KMS-11 (cell line): ENCODE measurements around the gene GRIPAP1.
"Not testable (repeated sequence)": the region's sequence is repeated elsewhere in the genome, so short reads cannot be mapped to it uniquely, and the experiment has no call there.

ENCODE experiments used
- H2AFZ ChIP-seq: fragments of 200-600 bp; sonication (generic); 2 replicates; pipeline ENCODE4 v1.6.1; 2016; ENCODE audit warnings: antibody characterized with exemption, mixed run types, low read depth
- H3K27ac ChIP-seq: fragments of 200-600 bp; sonication (generic); 2 replicates; pipeline ENCODE4 v1.6.1; 2016; ENCODE audit warnings: mild to moderate bottlenecking, mixed run types
- H3K27me3 ChIP-seq: fragments of 200-600 bp; sonication (generic); 2 replicates; pipeline ENCODE4 v1.6.1; 2017; ENCODE audit warnings: mild to moderate bottlenecking, low read depth, mixed run types, moderate library complexity; ENCODE audit not compliant: insufficient read depth
- H3K36me3 ChIP-seq: fragments of 200-600 bp; sonication (generic); 2 replicates; pipeline ENCODE4 v1.6.1; 2017; ENCODE audit warnings: mild to moderate bottlenecking, mixed run types; ENCODE audit not compliant: insufficient read depth
- H3K4me1 ChIP-seq: fragments of 200-600 bp; sonication (generic); 2 replicates; pipeline ENCODE4 v1.6.1; 2016; ENCODE audit warnings: mild to moderate bottlenecking, low read depth, mixed run types; ENCODE audit not compliant: poor library complexity, severe bottlenecking
- H3K4me2 ChIP-seq: fragments of 200-600 bp; sonication (generic); 2 replicates; pipeline ENCODE4 v1.7.0; 2016; ENCODE audit warnings: mild to moderate bottlenecking, mixed run types
- H3K4me3 ChIP-seq: fragments of 200-600 bp; sonication (generic); IDR thresholded peaks from 2 replicates; pipeline ENCODE4 v1.6.1; 2017; ENCODE audit warnings: low read depth, low read length, mixed read lengths; ENCODE audit not compliant: insufficient read depth
- H3K79me2 ChIP-seq: fragments of 200-600 bp; sonication (generic); 2 replicates; pipeline ENCODE4 v1.6.1; 2016; ENCODE audit warnings: low read depth, mixed run types; ENCODE audit not compliant: insufficient read depth
- H3K9ac ChIP-seq: fragments of 200-600 bp; sonication (generic); 2 replicates; pipeline ENCODE4 v1.6.1; 2016; ENCODE audit warnings: mild to moderate bottlenecking, mixed run types
- H4K20me1 ChIP-seq: fragments of 200-600 bp; sonication (generic); 2 replicates; pipeline ENCODE4 v1.6.1; 2016; ENCODE audit warnings: mild to moderate bottlenecking, mixed run types; ENCODE audit not compliant: insufficient read depth
- CTCF ChIP-seq: fragments of 200-600 bp; sonication (generic); conservative IDR thresholded peaks from 2 replicates; pipeline ENCODE4 v1.6.1; 2017; ENCODE audit warnings: low read depth, mild to moderate bottlenecking, antibody characterized with exemption, low read length, moderate library complexity, mixed read lengths

Gene GRIPAP1

DNA sequence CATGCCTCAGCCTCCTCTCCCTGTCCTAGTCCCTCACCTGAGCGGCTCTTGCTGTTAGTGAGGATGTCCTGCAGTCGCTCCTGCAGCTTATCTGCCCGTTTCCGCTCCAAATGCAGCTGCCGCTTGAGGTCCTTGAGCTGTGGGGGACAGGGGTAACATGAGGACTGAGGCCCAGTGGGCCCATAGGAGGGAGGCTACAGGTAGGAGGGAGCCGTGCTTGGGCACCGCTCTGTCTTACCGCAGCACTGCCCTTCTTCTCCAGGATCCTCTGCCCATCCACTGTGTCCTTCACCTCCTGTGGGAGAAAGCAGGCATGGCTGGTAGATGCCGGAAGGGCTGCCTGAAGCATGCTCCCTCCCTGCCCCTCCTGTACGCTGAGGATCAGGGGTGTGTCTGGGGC, 20.9 kb downstream of the GRIPAP1 start:
- Histone ChIP-seq H3K36me3 (no peaks in the 10 kb centered on the region), H3K27ac (no peak overlapping the region), H2AFZ (no peak overlapping the region), H3K4me3 (no peak overlapping the region), H4K20me1 (no peaks in the 10 kb centered on the region), H3K9ac (no peak overlapping the region), H3K4me2 (no peak overlapping the region), H3K79me2 (no peaks in the 10 kb centered on the region), H3K27me3 (no peaks in the 10 kb centered on the region), H3K4me1 (no peaks in the 10 kb centered on the region)
- no peak for TF ChIP-seq CTCF

GRCh38 chrX:48980341-48980740, 21.7 kb downstream of the GRIPAP1 start:
- H3K36me3 ChIP-seq = not testable (repeated sequence)

DNA sequence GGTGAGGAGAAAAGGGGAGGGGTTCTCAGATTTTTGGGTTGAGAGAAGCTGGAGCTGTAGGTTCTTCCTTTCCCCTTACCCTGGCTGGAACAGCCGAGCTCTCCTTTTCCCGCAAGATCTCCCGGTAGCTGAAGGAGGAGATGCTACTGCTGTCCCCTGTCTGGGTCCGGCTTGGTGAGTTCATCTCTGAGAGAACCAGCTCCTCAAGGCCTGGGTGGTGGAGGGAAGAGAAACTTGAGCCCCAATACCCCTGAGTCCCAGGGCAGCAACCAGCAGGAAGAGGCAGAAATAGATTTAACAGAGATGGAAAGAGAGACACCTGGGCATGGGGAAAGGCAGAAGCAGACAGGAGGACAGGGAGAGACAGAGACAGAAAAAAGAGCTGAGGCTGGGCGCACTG, 23.8 kb downstream of the GRIPAP1 start:
- H3K4me1 ChIP-seq = no peaks in the 10 kb centered on the region
- H3K27ac ChIP-seq = no peak overlapping the region
- H3K4me2 ChIP-seq = no peak overlapping the region
- H2AFZ ChIP-seq = no peak overlapping the region
- H3K36me3 ChIP-seq = no peaks in the 10 kb centered on the region
- no peak overlapping the region for H3K9ac ChIP-seq
- H3K4me3 ChIP-seq = no peak overlapping the region
- no peaks in the 10 kb centered on the region for H3K27me3 ChIP-seq
- TF ChIP-seq CTCF = no peak
- H4K20me1 ChIP-seq = no peaks in the 10 kb centered on the region
- no peaks in the 10 kb centered on the region for H3K79me2 ChIP-seq

More at GRCh38 chrX:48980341-48980740, 21.7 kb downstream of the GRIPAP1 start:
- not testable (repeated sequence) for H3K4me3 ChIP-seq, H4K20me1 ChIP-seq, H3K79me2 ChIP-seq, H3K4me2 ChIP-seq, H3K27me3 ChIP-seq, H3K4me1 ChIP-seq, H2AFZ ChIP-seq, H3K9ac ChIP-seq, H3K27ac ChIP-seq

GRCh38 chrX:48976086-48976485, 26.0 kb downstream of the GRIPAP1 start:
- no peaks in the 10 kb centered on the region for H3K36me3 ChIP-seq

GRCh38 chrX:48975541-48975940, 26.5 kb downstream of the GRIPAP1 start:
- Histone ChIP-seq H3K4me1 (no peaks in the 10 kb centered on the region), H3K4me3 (no peak overlapping the region), H3K27me3 (no peaks in the 10 kb centered on the region), H3K79me2 (no peaks in the 10 kb centered on the region), H2AFZ (no peak overlapping the region), H3K9ac (no peak overlapping the region), H3K27ac (no peak overlapping the region), H3K4me2 (no peak overlapping the region), H4K20me1 (no peaks in the 10 kb centered on the region), H3K36me3 (no peaks in the 10 kb centered on the region)
- no peak for TF ChIP-seq CTCF

More at GRCh38 chrX:48976086-48976485, 26.0 kb downstream of the GRIPAP1 start:
- H3K27me3 ChIP-seq = no peaks in the 10 kb centered on the region
- H3K79me2 ChIP-seq = no peaks in the 10 kb centered on the region
- H3K4me1 ChIP-seq = no peaks in the 10 kb centered on the region
- no peak overlapping the region for H3K4me3 ChIP-seq
- no peak for TF ChIP-seq CTCF
- no peak overlapping the region for H2AFZ ChIP-seq
- no peaks in the 10 kb centered on the region for H4K20me1 ChIP-seq
- H3K4me2 ChIP-seq = no peak overlapping the region
- H3K27ac ChIP-seq = no peak overlapping the region
- no peak overlapping the region for H3K9ac ChIP-seq
